GM18868 (cell line): ENCODE results near the gene AATK.
"Not testable (repeated sequence)": the region's sequence is repeated elsewhere in the genome, so short reads cannot be mapped to it uniquely, and the experiment has no call there.

Experiments
- ATAC-seq: cut with Tn5 transposase; IDR thresholded peaks from one replicate; pipeline ENCODE4 v1.9.1; 2021; ENCODE audit warnings: mild to moderate bottlenecking, moderate library complexity; ENCODE audit not compliant: unreplicated experiment

The AATK gene

GRCh38 chr17:81162491-81162890 lies 3.5 kb downstream of the AATK start:
- ATAC-seq, result no peak

DNA sequence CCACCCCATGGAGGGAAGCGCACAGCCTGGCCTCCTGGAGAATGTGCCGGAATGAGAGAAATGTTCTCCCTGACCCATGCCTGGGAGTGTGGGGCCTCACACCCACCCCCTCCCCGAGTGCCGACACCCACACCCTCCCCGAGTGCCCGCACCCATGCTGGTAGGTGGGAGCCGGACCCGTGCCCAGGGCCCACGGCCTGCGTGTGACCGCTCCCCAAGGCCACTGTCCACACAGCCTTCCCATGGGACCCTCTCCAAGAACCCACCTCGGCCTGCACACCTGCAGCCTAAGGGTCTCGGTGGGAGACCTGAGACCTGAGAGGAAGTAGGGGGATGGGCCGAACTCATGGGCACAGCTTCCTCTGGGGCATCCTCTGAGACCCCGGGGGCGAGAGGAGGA lies 4.0 kb downstream of the AATK start:
- no peak for ATAC-seq

GRCh38 chr17:81161536-81161935 lies 4.5 kb downstream of the AATK start:
- no peak for ATAC-seq

DNA sequence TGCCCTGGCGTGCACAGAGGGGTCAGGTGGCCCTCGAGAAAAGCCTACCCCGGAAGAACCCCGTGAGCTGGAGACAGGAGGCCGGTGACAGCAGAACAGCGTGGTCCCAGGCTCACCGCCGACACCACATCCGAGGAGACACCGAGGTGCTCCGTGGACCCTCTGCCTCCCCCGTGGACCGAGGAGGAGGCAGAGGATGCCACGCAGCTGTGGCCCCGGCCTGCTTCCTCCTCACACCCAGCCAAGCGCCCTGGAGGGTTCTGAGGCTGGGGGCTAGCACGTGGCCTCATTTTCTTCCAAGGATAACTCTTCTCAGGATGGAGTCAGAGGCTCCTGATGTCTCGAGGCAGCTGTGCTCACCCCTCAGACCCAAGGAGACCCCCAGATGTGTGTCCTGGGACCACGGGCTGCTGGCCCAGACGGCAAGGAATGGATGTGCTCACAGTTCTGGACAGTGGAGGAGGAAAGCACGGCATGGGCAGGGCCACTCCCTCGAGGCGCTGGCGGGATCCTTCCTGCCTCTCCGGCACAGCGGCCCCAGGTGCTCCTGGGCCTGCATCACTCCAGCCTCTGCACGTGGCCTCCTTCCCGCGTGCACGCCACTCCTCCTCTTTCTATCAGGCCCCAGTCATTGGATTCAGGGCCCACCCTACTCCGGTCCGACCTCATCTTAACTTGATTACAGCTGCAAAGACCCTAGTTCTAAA lies 5.1 kb downstream of the AATK start:
- no peak for ATAC-seq

DNA sequence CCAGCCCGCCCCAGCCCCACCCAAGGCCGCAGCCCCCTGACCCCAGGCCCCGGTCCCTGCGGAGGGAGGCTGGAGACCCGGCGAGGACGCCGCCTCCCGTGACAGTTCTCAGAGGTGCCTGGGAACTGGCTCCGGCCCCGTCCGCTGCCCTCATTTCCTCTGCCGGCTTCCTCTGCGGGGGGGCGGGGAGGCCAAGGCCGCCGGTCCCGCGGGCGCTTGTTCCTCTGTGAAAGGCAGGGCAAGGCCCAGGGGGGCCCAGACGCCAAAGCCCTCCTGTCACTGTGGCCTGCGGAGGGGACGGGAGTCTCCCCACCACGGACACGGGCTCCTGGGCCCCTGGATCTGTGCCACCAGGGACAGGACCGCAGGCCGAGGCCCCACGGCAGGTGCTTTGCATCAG lies 5.7 kb downstream of the AATK start:
- no peak for ATAC-seq

GRCh38 chr17:81159611-81160265 lies 6.3 kb downstream of the AATK start:
- no peak for ATAC-seq

DNA sequence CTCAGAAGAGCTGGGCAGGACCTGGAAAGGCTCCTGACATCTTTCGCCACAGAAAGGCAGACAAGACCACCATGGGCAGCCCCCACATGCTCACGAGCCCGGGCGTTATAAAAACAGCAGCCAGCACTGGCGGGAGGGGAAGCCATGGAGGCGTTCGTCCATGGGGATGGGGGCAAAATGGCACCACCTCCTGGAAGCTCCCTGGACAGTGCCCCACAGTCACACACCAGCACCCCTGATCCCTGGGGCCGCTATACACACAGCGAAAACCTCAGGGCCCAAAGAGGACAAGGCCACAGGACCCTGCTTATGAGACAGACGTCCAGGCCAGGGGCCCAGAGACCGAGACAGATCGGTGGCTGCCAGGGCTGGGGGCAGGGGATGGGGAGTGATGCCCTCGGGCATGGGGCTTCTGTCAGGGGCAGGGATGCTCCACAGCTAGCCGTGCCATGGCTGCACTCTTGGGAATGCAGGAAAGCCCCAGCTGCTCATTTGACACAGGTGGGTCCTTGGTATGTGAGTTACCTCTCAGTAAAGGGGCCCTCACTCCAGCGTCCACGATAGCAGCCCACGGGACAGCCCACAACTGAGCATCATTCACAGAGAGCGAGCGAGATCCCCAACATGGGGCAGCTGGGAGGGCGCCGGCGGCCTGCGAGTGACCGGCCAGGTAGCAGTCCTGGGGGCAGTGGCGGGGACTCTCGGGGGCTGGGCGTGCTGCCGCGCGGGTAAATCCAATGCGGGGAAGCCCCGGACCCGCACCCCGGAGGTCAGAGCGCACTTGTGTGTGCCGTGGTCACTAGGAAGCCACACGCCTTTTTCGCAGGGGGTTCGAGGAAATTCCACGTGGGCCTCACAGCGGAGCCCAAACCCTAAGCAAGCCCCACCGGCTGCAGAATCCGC lies 7.1 kb downstream of the AATK start:
- ATAC-seq, result no peak

GRCh38 chr17:81157848-81158687 lies 8.0 kb downstream of the AATK start:
- ATAC-seq, result no peak

DNA sequence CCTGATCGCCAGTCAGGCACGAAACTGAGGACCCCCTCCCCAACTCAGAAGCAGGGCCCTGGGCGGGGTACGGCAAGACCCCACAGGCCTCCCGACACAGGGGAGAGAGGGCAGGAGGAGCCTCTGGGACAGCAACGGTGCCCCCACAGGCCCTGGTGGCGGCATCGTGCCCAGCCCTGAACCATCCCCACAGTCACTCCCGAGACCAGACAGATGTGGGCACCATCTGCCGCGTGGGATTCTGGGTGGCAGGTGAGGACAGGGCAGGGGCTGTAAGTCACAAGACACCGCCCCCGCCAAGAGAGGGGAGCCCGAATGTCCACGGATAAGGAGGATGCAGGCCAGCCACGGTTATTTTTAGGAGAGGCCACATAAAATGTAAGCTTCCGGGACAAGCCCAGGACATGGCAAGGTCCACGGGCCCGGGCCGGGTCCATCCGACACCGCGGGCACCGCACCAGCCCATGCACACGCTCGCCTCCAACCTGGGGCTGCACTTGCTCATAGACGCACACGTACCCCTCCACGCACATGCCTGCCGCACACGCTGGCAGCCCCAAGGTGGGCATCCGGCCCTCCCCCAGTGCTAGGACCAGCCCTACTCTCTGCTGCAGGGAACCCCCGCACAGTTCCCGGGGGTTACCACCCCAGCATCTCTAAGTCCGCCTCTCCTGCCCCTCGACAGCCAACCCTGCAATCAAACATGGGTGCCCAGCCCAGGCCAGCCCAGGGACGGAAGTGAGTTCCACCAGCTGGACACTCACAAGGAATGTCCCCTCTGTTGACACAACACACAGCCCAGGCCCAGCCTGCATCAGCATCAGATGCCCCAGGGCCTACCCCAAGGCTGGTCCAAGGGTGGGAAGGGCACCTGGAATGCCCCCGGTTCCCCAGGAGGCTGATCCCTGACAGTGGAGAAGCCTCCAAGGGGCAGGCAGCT lies 8.9 kb downstream of the AATK start:
- ATAC-seq, result no peak

DNA sequence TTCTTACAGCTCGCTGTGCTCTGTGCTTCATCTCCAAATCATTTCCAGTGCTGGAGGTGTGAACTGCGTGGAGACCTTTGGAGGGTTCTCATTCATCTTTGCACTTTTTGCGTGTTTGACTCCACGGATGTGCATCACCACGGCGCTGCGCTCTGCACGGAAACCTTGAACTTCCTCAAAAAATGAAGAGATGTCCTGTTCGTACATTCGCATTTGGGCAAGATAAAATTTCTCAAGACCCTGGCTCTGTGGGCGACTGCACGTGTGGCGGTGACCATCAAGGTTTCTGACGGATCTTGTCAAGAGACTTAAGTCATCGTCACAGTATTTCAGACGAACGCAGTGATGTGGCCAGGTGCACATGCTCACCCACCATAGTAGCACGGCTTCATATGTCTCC lies 11.1 kb downstream of the AATK start:
- no peak for ATAC-seq

DNA sequence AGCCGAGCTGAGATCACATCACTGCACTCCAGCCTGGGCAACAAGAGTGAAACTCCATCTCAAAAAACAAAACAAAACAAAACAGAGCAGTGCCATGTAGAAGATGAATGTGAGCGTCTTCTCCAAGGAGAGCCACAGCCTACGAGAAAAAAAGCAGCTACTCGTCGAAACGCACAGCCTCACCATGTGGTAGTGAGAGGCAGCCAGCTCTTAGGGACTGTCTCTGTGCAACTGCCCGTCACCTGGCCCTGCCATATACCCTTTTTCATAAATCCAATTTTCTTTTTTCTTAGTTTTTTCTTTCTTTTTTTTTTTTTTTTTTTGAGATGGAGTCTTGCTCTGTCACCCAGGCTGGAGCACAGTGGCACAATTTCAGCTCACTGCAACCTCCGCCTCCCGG lies 12.0 kb downstream of the AATK start:
- not testable (repeated sequence) for ATAC-seq

DNA sequence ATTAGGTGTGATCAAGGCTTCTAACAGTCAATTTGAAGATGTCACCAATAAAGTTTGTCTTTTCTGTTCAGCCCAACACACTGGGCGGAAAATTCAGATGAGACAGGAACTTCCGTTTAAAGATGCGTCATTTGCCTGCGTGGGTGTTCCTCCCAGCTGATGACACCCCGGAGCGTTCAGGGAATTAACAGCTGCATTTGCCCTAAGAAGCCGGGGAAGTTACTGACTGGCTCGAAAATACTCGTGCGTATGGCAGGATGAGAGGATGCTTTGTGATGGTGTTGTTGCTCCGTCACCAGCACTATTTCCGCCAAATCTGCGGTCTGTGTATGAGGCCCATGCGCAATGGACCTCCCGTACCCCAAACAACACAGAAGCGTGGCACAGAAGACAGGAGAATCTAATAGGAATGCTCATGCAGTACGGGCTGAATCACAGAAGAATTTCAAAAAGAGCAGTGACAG lies 12.6 kb downstream of the AATK start:
- ATAC-seq, result no peak

GRCh38 chr17:81152288-81152828 lies 13.7 kb downstream of the AATK start:
- no peak for ATAC-seq

GRCh38 chr17:81151278-81151677 lies 14.7 kb downstream of the AATK start:
- ATAC-seq, result no peak

GRCh38 chr17:81150377-81151077 lies 15.5 kb downstream of the AATK start:
- ATAC-seq, result no peak

- ATAC-seq, result no peak
Measured at GRCh38 chr17:81148986-81149533, 17.0 kb downstream of the AATK start.

GRCh38 chr17:81148571-81148970 lies 17.4 kb downstream of the AATK start:
- ATAC-seq, result no peak

DNA sequence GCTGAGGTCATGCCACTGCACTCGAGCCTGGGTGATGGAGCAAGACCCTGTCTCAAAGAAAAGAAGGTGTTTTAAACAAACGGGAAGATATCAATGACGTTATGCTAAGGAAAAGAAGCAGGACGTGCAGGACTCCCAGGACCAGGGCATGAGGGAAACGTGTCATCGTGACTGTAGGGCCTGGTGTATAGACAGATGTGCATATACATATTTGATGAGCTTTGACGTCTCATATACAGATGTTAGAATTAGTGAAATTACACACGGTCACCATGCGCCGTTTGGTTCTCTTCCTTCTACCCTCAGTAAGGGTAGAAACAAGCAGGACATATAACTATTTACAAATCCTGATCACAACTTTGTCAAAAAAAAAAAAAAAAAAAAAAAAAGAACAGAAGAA lies 18.3 kb downstream of the AATK start:
- ATAC-seq, result no peak
